ENCODE data around the gene KDF1.

Gene KDF1

GRCh38 chr1:26936823-26937222 is 23.4 kb downstream of the KDF1 start:
- no peak for DNase-seq (ENCODE audit: low spot score)
- H3K4me1 Mint-ChIP-seq (ENCODE audit: low read depth), result peaks cover 2% of the 10 kb centered on the region
- H3K27ac Mint-ChIP-seq, result no peak overlapping the region
- H3K9me3 Mint-ChIP-seq, result no peaks in the 10 kb centered on the region
- H3K4me3 Mint-ChIP-seq, result no peak overlapping the region
- H3K36me3 Mint-ChIP-seq (ENCODE audit: low read depth), result peaks cover 17% of the 10 kb centered on the region
- H3K27me3 Mint-ChIP-seq (ENCODE audit: low read depth), result no peaks in the 10 kb centered on the region

GRCh38 chr1:26932531-26932930 is 27.7 kb downstream of the KDF1 start:
- H3K27me3 Mint-ChIP-seq (ENCODE audit: low read depth), result no peaks in the 10 kb centered on the region
- no peak overlapping the region for H3K27ac Mint-ChIP-seq
- H3K4me1 Mint-ChIP-seq (ENCODE audit: low read depth), result peaks cover 2% of the 10 kb centered on the region
- H3K36me3 Mint-ChIP-seq (ENCODE audit: low read depth), result peaks cover 32% of the 10 kb centered on the region
- no peak overlapping the region for H3K4me3 Mint-ChIP-seq
- H3K9me3 Mint-ChIP-seq, result no peaks in the 10 kb centered on the region
- DNase-seq (ENCODE audit: low spot score), result no peak

- Mint-ChIP-seq H3K27me3 (ENCODE audit: low read depth) (no peaks in the 10 kb centered on the region), H3K9me3 (no peaks in the 10 kb centered on the region), H3K4me3 (peak overlapping the region; percentile 94), H3K36me3 (ENCODE audit: low read depth) (peaks cover 35% of the 10 kb centered on the region), H3K4me1 (ENCODE audit: low read depth) (peaks cover 34% of the 10 kb centered on the region), H3K27ac (no peak overlapping the region)
- DNase-seq (ENCODE audit: low spot score), result no peak
Observed at GRCh38 chr1:26923711-26924110, 36.6 kb downstream of the KDF1 start.

DNA sequence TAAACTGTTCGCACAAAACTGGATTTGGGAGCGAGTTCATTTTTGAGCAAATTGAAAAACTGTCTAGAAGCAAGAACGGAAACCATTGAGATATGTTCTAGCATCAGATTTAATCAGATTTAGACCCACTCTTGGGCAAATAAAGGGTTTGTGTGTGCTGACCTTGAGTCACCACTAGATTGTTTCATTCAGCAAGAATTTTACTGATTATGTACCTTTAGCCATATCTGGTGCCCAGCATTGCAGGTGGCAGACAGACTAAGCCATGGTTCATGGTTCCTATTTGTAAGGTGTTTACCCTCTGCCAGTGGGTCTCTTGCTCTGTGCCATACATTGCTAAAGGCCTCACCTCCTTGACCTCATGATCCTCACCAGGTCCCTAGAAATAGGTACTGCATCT is 37.4 kb downstream of the KDF1 start:
- DNase-seq (ENCODE audit: low spot score), result no peak
- Mint-ChIP-seq H3K27me3 (ENCODE audit: low read depth) (no peaks in the 10 kb centered on the region), H3K27ac (peak overlapping the region; percentile 96), H3K4me3 (peak overlapping the region; percentile 94), H3K36me3 (ENCODE audit: low read depth) (peaks cover 27% of the 10 kb centered on the region), H3K4me1 (ENCODE audit: low read depth) (peaks cover 34% of the 10 kb centered on the region), H3K9me3 (no peaks in the 10 kb centered on the region)

GRCh38 chr1:26922431-26922729 is 37.9 kb downstream of the KDF1 start:
- no peaks in the 10 kb centered on the region for H3K27me3 Mint-ChIP-seq (ENCODE audit: low read depth)
- peak overlapping the region; percentile 96 for H3K27ac Mint-ChIP-seq
- H3K36me3 Mint-ChIP-seq (ENCODE audit: low read depth), result peaks cover 22% of the 10 kb centered on the region
- H3K4me3 Mint-ChIP-seq, result peak overlapping the region; percentile 94
- no peaks in the 10 kb centered on the region for H3K9me3 Mint-ChIP-seq
- H3K4me1 Mint-ChIP-seq (ENCODE audit: low read depth), result peaks cover 34% of the 10 kb centered on the region
- no peak for DNase-seq (ENCODE audit: low spot score)

DNA sequence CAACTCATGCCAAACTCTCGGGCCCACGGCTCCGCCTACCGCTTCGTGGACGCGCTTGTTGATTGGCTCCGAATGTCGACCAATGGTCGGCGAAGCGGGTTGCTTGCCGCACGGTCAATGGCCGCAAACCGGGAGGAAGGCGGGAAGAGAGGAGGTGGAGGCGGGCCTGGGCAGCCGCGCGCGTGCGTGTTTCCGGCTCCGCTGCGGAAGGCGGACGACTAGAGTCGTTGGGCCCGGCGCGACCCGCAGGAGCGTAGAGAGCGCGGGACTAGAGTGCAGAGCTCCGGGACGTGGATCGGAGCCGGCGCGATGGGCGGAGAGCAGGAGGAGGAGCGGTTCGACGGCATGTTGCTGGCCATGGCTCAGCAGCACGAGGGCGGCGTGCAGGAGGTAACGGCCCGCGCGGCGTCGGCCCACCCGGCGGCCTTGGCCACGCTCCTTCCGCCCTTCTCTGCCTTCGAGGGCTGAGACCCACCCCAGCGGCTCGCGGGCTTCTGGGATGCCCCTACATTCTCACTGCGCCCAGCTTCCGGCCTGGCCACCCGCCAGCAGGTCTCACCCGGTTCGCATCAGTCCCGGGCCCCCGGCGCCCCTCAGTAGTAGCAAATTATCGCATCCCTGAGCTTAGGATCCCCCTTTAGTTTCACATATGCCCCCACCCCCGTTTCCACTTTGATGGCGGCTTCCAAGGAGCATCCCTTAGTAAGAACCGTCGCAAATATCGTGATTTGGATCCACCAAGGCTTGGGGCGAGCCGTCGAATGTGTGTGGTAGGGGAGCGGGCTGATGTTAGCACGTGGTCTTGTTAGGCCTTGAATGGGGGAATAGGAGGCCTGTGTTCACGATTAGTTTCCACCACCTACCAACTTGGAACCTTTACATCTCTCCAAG is 38.5 kb downstream of the KDF1 start, which contains the start of gene NUDC:
NUDC (plus strand) TSS at position 204 of the 891 bp plus-strand sequence; CDS start at position 310, 106 bp downstream.
- Mint-ChIP-seq H3K27ac (peak within 1 kb of the TSS; percentile 96), H3K9me3 (no peaks in the 10 kb centered on the region), H3K36me3 (ENCODE audit: low read depth) (peaks cover 18% of the 10 kb centered on the region), H3K4me3 (peak within 1 kb of the TSS; percentile 94), H3K27me3 (ENCODE audit: low read depth) (no peaks in the 10 kb centered on the region), H3K4me1 (ENCODE audit: low read depth) (peaks cover 31% of the 10 kb centered on the region)
- peak; percentile 96 for DNase-seq (ENCODE audit: low spot score)

DNA sequence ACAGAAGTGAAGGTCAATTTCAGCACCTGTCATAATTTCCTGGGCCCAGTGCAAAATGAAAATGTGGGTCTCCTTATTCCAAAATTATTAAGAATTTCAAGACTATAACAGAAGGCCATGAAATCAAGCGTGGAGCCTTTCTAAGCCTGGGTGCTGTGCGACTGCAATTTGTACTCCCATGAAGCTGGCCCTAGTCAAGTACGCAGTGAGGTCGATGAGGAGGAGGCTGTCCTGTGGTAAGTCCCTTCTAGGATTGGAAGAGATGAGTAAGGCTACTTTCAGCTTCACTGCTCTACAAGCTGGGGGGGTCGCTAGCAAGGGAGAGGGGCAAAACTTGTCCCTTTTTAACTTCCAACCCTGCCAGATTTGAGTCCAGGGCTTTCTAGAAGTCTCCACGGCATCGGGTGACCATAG is 39.1 kb downstream of the KDF1 start:
- H3K4me3 Mint-ChIP-seq, result peak overlapping the region; percentile 94
- H3K4me1 Mint-ChIP-seq (ENCODE audit: low read depth), result peaks cover 27% of the 10 kb centered on the region
- DNase-seq (ENCODE audit: low spot score), result no peak
- no peaks in the 10 kb centered on the region for H3K27me3 Mint-ChIP-seq (ENCODE audit: low read depth)
- H3K9me3 Mint-ChIP-seq, result no peaks in the 10 kb centered on the region
- peak overlapping the region; percentile 96 for H3K27ac Mint-ChIP-seq
- H3K36me3 Mint-ChIP-seq (ENCODE audit: low read depth), result peaks cover 14% of the 10 kb centered on the region

GRCh38 chr1:26915204-26915842 is 44.9 kb downstream of the KDF1 start:
- H3K4me3 Mint-ChIP-seq, result no peak overlapping the region
- H3K27ac Mint-ChIP-seq, result no peak overlapping the region
- no peaks in the 10 kb centered on the region for H3K9me3 Mint-ChIP-seq
- no peaks in the 10 kb centered on the region for H3K36me3 Mint-ChIP-seq (ENCODE audit: low read depth)
- H3K27me3 Mint-ChIP-seq (ENCODE audit: low read depth), result peaks cover 2% of the 10 kb centered on the region
- no peak for DNase-seq (ENCODE audit: low spot score)
- peaks cover 2% of the 10 kb centered on the region for H3K4me1 Mint-ChIP-seq (ENCODE audit: low read depth)

GRCh38 chr1:26913754-26914619 is 46.3 kb downstream of the KDF1 start, which contains the start of gene NR0B2:
Gene NR0B2 (minus strand): TSS chr1:26913975. CDS start chr1:26913940, 35 bp downstream.
- Mint-ChIP-seq H3K27me3 (ENCODE audit: low read depth) (peaks cover 2% of the 10 kb centered on the region), H3K4me3 (no peak within 1 kb of the TSS), H3K27ac (no peak within 1 kb of the TSS), H3K4me1 (ENCODE audit: low read depth) (no peaks in the 10 kb centered on the region), H3K36me3 (ENCODE audit: low read depth) (no peaks in the 10 kb centered on the region), H3K9me3 (no peaks in the 10 kb centered on the region)
- no peak for DNase-seq (ENCODE audit: low spot score)

GRCh38 chr1:26913389-26913753 is 46.9 kb downstream of the KDF1 start:
- no peaks in the 10 kb centered on the region for H3K36me3 Mint-ChIP-seq (ENCODE audit: low read depth)
- H3K27ac Mint-ChIP-seq, result no peak overlapping the region
- no peak for DNase-seq (ENCODE audit: low spot score)
- H3K27me3 Mint-ChIP-seq (ENCODE audit: low read depth), result peaks cover 2% of the 10 kb centered on the region
- H3K9me3 Mint-ChIP-seq, result no peaks in the 10 kb centered on the region
- H3K4me1 Mint-ChIP-seq (ENCODE audit: low read depth), result no peaks in the 10 kb centered on the region
- no peak overlapping the region for H3K4me3 Mint-ChIP-seq

DNA sequence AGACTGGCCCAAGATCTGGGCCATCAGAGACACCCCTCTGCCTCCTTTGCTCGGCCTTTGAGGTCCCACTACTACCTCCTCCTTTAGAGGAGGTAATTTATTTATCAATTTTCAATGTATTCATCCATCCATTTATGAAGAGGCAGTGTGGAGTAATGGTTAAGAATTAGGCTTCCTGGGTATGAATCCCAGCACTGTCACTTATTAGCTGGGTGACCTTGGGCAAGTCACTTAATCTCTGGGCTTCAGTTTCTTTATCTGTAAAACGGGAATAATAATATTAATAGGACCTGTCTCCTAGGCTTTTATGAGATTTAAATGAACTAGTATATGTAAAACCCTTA is 48.1 kb downstream of the KDF1 start:
- H3K9me3 Mint-ChIP-seq, result no peaks in the 10 kb centered on the region
- no peak for DNase-seq (ENCODE audit: low spot score)
- H3K27me3 Mint-ChIP-seq (ENCODE audit: low read depth), result peaks cover 2% of the 10 kb centered on the region
- no peaks in the 10 kb centered on the region for H3K4me1 Mint-ChIP-seq (ENCODE audit: low read depth)
- H3K4me3 Mint-ChIP-seq, result no peak overlapping the region
- H3K27ac Mint-ChIP-seq, result no peak overlapping the region
- H3K36me3 Mint-ChIP-seq (ENCODE audit: low read depth), result no peaks in the 10 kb centered on the region

DNA sequence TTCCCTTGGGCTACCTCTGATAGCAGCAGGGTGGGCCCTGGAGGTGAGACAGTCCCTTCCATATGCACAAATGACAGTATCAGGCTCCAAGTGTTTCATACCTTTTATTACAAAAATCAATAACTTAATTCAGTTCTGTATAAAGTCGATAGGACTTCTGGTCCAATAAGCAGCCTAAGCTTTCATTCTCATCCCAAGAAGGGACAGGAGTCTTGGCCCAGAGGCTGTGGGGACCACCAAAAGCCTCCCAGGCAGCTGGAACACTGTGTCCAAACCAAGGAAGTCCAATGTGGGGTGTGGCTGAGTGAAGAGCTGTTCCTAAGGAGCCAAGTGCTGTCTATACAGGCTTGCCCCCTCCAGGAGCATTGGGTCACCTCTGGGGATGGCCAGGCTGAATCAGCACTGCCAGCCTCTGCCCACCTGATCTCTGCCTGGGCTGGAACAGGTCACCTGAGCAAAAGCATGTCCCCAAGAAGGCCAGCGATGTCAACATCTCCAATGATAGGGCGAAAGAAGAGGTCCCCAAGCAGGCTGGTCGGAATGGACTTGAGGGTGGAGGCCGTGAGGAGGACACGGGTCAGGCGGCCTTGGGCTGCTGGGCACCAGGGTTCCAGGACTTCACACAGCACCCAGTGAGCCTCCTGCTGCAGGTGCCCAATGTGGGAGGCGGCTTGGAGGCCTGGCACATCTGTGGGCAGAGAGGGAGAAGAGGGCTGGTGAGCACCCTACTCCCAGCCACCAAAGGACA is 48.7 kb downstream of the KDF1 start:
- no peak for DNase-seq (ENCODE audit: low spot score)

GRCh38 chr1:26910343-26911160 is 49.7 kb downstream of the KDF1 start:
- Mint-ChIP-seq H3K4me3 (no peak overlapping the region), H3K4me1 (ENCODE audit: low read depth) (no peaks in the 10 kb centered on the region), H3K27me3 (ENCODE audit: low read depth) (peaks cover 2% of the 10 kb centered on the region), H3K27ac (no peak overlapping the region), H3K36me3 (ENCODE audit: low read depth) (no peaks in the 10 kb centered on the region), H3K9me3 (no peaks in the 10 kb centered on the region)
- no peak for DNase-seq (ENCODE audit: low spot score)

More for the DNA sequence above, 48.7 kb downstream of the KDF1 start:
- Mint-ChIP-seq H3K36me3 (ENCODE audit: low read depth) (no peaks in the 10 kb centered on the region), H3K9me3 (no peaks in the 10 kb centered on the region), H3K27me3 (ENCODE audit: low read depth) (peaks cover 2% of the 10 kb centered on the region), H3K27ac (no peak overlapping the region), H3K4me1 (ENCODE audit: low read depth) (no peaks in the 10 kb centered on the region), H3K4me3 (no peak overlapping the region)
